ENCODE measurements around the gene UCN3.
A peak's percentile ranks its signal among the peaks of the same experiment; 100 is the strongest.
"Not testable (repeated sequence)": the region's sequence is repeated elsewhere in the genome, so short reads cannot be mapped to it uniquely, and the experiment has no call there.

UCN3 gene

GRCh38 chr10:5410787-5411186 is 46.0 kb downstream of the UCN3 start:
- not testable (repeated sequence) for DNase-seq (ENCODE audit: low spot score)

GRCh38 chr10:5411941-5412276 is 47.1 kb downstream of the UCN3 start:
- DNase-seq (ENCODE audit: low spot score): no peak

- peak; percentile 92 for DNase-seq (ENCODE audit: low spot score)
Observed at GRCh38 chr10:5412277-5412941, 47.6 kb downstream of the UCN3 start, which contains the start of gene NET1. TSS of gene NET1 (plus strand) at chr10:5412557. CDS start at chr10:5412693, 136 bp downstream.

DNA sequence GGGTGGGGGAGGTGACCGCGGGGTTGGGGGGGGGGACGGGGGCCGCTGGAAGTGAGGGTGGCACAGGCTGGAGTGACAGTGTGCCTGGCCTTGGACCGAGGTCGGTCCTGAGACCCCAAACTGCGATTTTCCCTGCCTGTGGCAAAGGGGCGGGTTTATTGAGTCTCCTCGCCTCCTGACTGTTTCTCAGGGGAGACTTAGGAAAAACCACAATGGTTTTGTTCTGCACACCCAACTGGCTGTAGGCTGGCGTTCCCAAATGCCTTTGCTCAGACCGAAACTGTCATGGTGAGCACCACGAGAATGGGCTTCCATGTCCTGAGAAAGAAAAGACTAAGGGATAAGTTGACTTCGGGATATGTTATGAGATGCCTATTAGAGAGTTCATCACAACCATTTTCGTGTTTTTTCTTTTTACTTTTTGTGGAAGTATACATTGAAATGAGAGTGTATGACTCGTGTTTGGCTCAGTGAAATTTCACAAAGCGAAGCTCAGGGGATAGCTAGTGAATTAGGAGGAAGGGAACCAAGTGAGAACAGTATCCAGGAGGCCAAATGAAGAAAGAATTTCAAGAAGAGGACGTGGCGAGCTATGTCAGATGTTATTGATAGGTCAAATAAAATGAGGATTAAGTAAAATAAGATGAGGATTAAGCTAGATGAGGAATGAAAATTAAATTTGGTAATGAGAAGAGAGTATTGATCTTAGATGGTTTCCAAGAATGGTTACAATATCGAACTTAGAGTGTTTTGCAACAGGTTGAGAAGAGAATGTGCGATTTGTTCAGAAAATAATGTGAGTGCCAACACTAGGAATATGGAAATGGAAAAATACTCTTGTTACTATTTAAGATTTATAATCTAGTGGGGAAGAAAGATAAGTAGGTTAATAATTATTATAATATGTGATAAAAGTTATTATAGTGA is 48.5 kb downstream of the UCN3 start:
- peak; percentile 57 for DNase-seq (ENCODE audit: low spot score)

DNA sequence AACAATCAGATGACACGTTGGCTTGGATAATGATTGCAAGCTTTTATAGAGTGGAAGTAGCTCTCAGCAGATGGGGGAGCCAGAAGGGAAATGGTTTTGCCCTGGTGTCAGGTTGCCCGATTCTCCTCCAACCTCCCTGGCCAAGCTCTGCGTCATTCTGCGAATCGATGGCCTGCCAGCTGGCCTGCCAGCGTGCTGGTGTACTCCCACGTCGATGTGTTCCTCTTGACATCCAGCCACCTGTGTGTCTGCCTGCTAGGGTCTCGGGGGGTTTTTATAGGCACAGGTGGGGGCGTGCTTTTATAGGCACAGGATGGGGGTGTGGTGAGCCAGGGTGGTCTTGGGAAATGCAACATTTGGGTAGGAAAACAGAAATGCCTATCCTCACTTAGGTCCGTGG is 52.2 kb downstream of the UCN3 start:
- DNase-seq (ENCODE audit: low spot score): no peak

GRCh38 chr10:5418584-5418983 is 53.8 kb downstream of the UCN3 start:
- DNase-seq (ENCODE audit: low spot score): no peak

DNA sequence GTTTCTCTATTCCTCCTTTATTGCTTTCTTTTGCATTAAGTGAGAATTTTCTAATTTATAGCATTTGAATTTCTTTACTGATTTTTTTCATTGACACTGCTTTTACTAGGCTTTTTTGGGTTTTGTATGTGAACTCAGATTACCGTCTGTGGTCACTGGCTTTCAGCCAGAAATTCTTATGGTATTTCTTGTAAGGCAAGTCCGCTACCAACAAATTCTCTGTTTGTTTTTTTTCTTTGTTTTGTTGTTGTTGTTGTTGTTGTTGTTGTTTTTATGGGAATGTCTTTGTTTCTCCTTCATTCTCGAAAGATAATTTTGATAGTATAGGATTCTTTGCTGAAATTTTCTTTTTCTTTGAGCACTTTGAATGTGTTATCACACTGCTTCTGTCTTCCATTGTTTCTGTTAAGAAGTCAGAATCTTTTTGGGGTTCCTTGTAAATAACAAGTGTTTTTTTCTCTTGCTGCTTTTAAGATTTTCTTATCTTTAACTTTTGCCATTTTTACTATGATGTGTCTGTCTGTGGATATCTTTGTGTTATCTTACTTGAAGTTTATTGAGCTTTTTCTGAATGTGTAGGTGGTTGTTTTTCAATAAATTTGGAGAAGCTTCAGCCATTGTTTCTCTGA is 54.8 kb downstream of the UCN3 start:
- no peak for DNase-seq (ENCODE audit: low spot score)

GRCh38 chr10:5423771-5424170 is 59.0 kb downstream of the UCN3 start:
- no peak for DNase-seq (ENCODE audit: low spot score)
